WERI-Rb-1 (cell line): ENCODE results near the gene P2RY2.
"Not testable (repeated sequence)": the region's sequence is repeated elsewhere in the genome, so short reads cannot be mapped to it uniquely, and the experiment has no call there.

Source experiments
- DNase-seq: peaks from one replicate; pipeline ENCODE4 v3.0.0-alpha.2; 2020
- H3K27ac ChIP-seq: fragments of 250-450 bp; sonication (Bioruptor Pico); 2 replicates; pipeline ENCODE4 v1.5.1; 2020; ENCODE audit warnings: mild to moderate bottlenecking, moderate library complexity
- H3K27me3 ChIP-seq: fragments of 250-450 bp; sonication (Bioruptor Pico); 2 replicates; pipeline ENCODE4 v1.5.1; 2021; ENCODE audit warnings: mild to moderate bottlenecking, low read depth, moderate library complexity; ENCODE audit not compliant: insufficient read depth, severe bottlenecking
- H3K36me3 ChIP-seq: fragments of 250-450 bp; sonication (Bioruptor Pico); 2 replicates; pipeline ENCODE4 v1.5.1; 2020; ENCODE audit warnings: mild to moderate bottlenecking, moderate library complexity
- H3K4me3 ChIP-seq: 2 replicates; pipeline ENCODE4 v1.5.1; 2011; ENCODE audit warnings: low read depth, mild to moderate bottlenecking, control low read depth, low read length
- H3K9me3 ChIP-seq: fragments of 250-450 bp; sonication (Bioruptor Pico); 2 replicates; pipeline ENCODE4 v1.5.1; 2021; ENCODE audit warnings: mild to moderate bottlenecking, moderate library complexity; ENCODE audit not compliant: severe bottlenecking
- CTCF ChIP-seq: IDR thresholded peaks from 2 replicates; pipeline ENCODE4 v1.5.1; 2011; ENCODE audit warnings: low read depth, mild to moderate bottlenecking, control low read depth, inconsistent platforms, low read length

The P2RY2 gene

GRCh38 chr11:73267906-73268540, 49.9 kb downstream of the P2RY2 start:
- Histone ChIP-seq H3K27ac (no peak overlapping the region), H3K4me3 (no peak overlapping the region), H3K27me3 (no peaks in the 10 kb centered on the region), H3K36me3 (no peaks in the 10 kb centered on the region), H3K9me3 (no peaks in the 10 kb centered on the region)
- TF ChIP-seq CTCF = no peak
- DNase-seq = no peak

GRCh38 chr11:73268671-73269271, 50.7 kb downstream of the P2RY2 start:
- Histone ChIP-seq H3K4me3 (no peak overlapping the region), H3K9me3 (no peaks in the 10 kb centered on the region), H3K27me3 (no peaks in the 10 kb centered on the region), H3K36me3 (no peaks in the 10 kb centered on the region), H3K27ac (no peak overlapping the region)
- no peak for TF ChIP-seq CTCF
- DNase-seq = no peak

GRCh38 chr11:73269459-73270015, 51.5 kb downstream of the P2RY2 start:
- H3K27ac ChIP-seq = no peak overlapping the region
- no peak overlapping the region for H3K4me3 ChIP-seq
- no peaks in the 10 kb centered on the region for H3K9me3 ChIP-seq
- H3K36me3 ChIP-seq = no peaks in the 10 kb centered on the region
- H3K27me3 ChIP-seq = no peaks in the 10 kb centered on the region
- no peak for DNase-seq
- no peak for TF ChIP-seq CTCF

GRCh38 chr11:73270016-73270854, 52.2 kb downstream of the P2RY2 start:
- Histone ChIP-seq H3K27ac (no peak overlapping the region), H3K27me3 (no peaks in the 10 kb centered on the region), H3K4me3 (no peak overlapping the region), H3K36me3 (no peaks in the 10 kb centered on the region), H3K9me3 (no peaks in the 10 kb centered on the region)
- no peak for TF ChIP-seq CTCF
- no peak for DNase-seq

GRCh38 chr11:73270855-73271477, 52.9 kb downstream of the P2RY2 start:
- H3K9me3 ChIP-seq = no peaks in the 10 kb centered on the region
- no peaks in the 10 kb centered on the region for H3K36me3 ChIP-seq
- no peak overlapping the region for H3K27ac ChIP-seq
- DNase-seq = no peak
- no peaks in the 10 kb centered on the region for H3K27me3 ChIP-seq
- no peak overlapping the region for H3K4me3 ChIP-seq
- no peak for TF ChIP-seq CTCF

GRCh38 chr11:73271478-73271865, 53.4 kb downstream of the P2RY2 start:
- H3K27me3 ChIP-seq, DNase-seq, H3K4me3 ChIP-seq, H3K36me3 ChIP-seq, H3K27ac ChIP-seq, H3K9me3 ChIP-seq: not testable (repeated sequence)
